CD4-positive, alpha-beta T cell treated with Interferon alpha-2 for 1 hour (primary cell): ENCODE measurements around the gene ITLN1.
"Not testable (repeated sequence)": the region's sequence is repeated elsewhere in the genome, so short reads cannot be mapped to it uniquely, and the experiment has no call there.

ENCODE experiments used
- DNase-seq, 2 donors: peaks; one replicate each; pipeline ENCODE4 v3.0.0-alpha.2; 2020 to 2022

Gene ITLN1

GRCh38 chr1:160882582-160882981 is 2.4 kb downstream of the ITLN1 start:
- no peak for DNase-seq

GRCh38 chr1:160881264-160881663 is 3.7 kb downstream of the ITLN1 start:
- DNase-seq: not testable (repeated sequence)

- DNase-seq: no peak
Observed at GRCh38 chr1:160880216-160880615, 4.8 kb downstream of the ITLN1 start.

GRCh38 chr1:160879056-160879455 is 5.9 kb downstream of the ITLN1 start:
- peak; percentile 15 to 41 for DNase-seq

GRCh38 chr1:160877221-160877620 is 7.8 kb downstream of the ITLN1 start:
- DNase-seq: peak in 1 of 2 donors; percentile 68

GRCh38 chr1:160876311-160876710 is 8.7 kb downstream of the ITLN1 start:
- DNase-seq: no peak

GRCh38 chr1:160875591-160875990 is 9.4 kb downstream of the ITLN1 start:
- DNase-seq: not testable (repeated sequence)

- no peak for DNase-seq
Observed at GRCh38 chr1:160874935-160875334, 10.0 kb downstream of the ITLN1 start.

- no peak for DNase-seq
Observed at GRCh38 chr1:160868141-160868540, 16.8 kb downstream of the ITLN1 start.

GRCh38 chr1:160867651-160868050 is 17.3 kb downstream of the ITLN1 start:
- DNase-seq: not testable (repeated sequence)

GRCh38 chr1:160866695-160867260 is 18.2 kb downstream of the ITLN1 start:
- no peak for DNase-seq

GRCh38 chr1:160866001-160866694 is 18.8 kb downstream of the ITLN1 start:
- no peak for DNase-seq

- DNase-seq: no peak
Observed at GRCh38 chr1:160865337-160865736, 19.6 kb downstream of the ITLN1 start.

- DNase-seq: no peak
Observed at GRCh38 chr1:160864173-160864572, 20.8 kb downstream of the ITLN1 start.

GRCh38 chr1:160863774-160864131 is 21.2 kb downstream of the ITLN1 start:
- DNase-seq: no peak

- DNase-seq: no peak
Observed at GRCh38 chr1:160863061-160863773, 21.8 kb downstream of the ITLN1 start.

GRCh38 chr1:160862203-160863060 is 22.5 kb downstream of the ITLN1 start, which contains the start of gene CD244:
Gene CD244 (minus strand): TSS chr1:160862887. CDS start chr1:160862677, 210 bp downstream.
- DNase-seq: peak; percentile 62 to 69

GRCh38 chr1:160860840-160861505 is 24.0 kb downstream of the ITLN1 start:
- no peak for DNase-seq

- no peak for DNase-seq
Observed at GRCh38 chr1:160859166-160859565, 25.8 kb downstream of the ITLN1 start.

- DNase-seq: no peak
Observed at GRCh38 chr1:160858507-160858906, 26.5 kb downstream of the ITLN1 start.

GRCh38 chr1:160858097-160858496 is 26.9 kb downstream of the ITLN1 start:
- DNase-seq: no peak

GRCh38 chr1:160855181-160855981 is 29.6 kb downstream of the ITLN1 start:
- peak; percentile 34 to 52 for DNase-seq
